H1 (cell line): ENCODE data around the gene OTOP1. TPM values are rescaled to one million over a fixed set of nuclear protein-coding genes. Genes with fewer than 3 reads are reported as not detected.

Experiments used
- CTCF ChIA-PET: fragments of 300-600 bp; sonication (Branson Sonifier 250); formaldehyde crosslinking; loops from one replicate; lab custom pipeline; 2021; ENCODE audit not compliant: partially characterized antibody; lab: Charles Lee
- POLR2A ChIA-PET: fragments of 300-600 bp; sonication (Branson Sonifier 250); formaldehyde crosslinking; loops from one replicate; lab custom pipeline; 2021; ENCODE audit warnings: inconsistent platforms; ENCODE audit not compliant: partially characterized antibody; lab: Charles Lee
- DNase-seq, 2 experiments: peaks; one replicate each; pipeline versions ENCODE4 v3.0.0 to v3.0.0-alpha.2; 2010 to 2022; ENCODE audit warnings: low spot score in 2 of 2, low read depth in 1 of 2, mixed read lengths in 1 of 2
- FAIRE-seq: peaks from 2 replicates; lab custom pipeline; 2011; peaks lifted over from hg19 to GRCh38; lab: Jason Lieb, UNC
- H2AFZ ChIP-seq: 2 replicates; pipeline ENCODE4 v1.8.1; 2012; ENCODE audit warnings: low read length, inconsistent platforms
- H2AK5ac ChIP-seq: 2 replicates; pipeline ENCODE4 v1.6.1; 2013; ENCODE audit warnings: low read depth, low read length
- H2BK120ac ChIP-seq: replicated peaks from 2 replicates; pipeline ENCODE3; 2013; ENCODE audit warnings: low read depth, low read length, inconsistent platforms
- H2BK12ac ChIP-seq: 2 replicates; pipeline ENCODE4 v1.6.1; 2013; ENCODE audit warnings: low read depth, low read length
- H2BK15ac ChIP-seq: 2 replicates; pipeline ENCODE4 v1.6.1; 2013; ENCODE audit warnings: low read length
- H2BK20ac ChIP-seq: 2 replicates; pipeline ENCODE4 v1.6.1; 2013; ENCODE audit warnings: low read length
- H2BK5ac ChIP-seq: 2 replicates; pipeline ENCODE4 v1.6.1; 2013; ENCODE audit warnings: low read depth, low read length
- H3K14ac ChIP-seq: 2 replicates; pipeline ENCODE4 v1.6.1; 2013; ENCODE audit warnings: inconsistent platforms; ENCODE audit not compliant: insufficient read length
- H3K18ac ChIP-seq: 2 replicates; pipeline ENCODE4 v1.6.1; 2013; ENCODE audit warnings: low read length; ENCODE audit errors: extremely low read depth
- H3K23ac ChIP-seq: 2 replicates; pipeline ENCODE4 v1.6.1; 2013; ENCODE audit warnings: inconsistent platforms; ENCODE audit not compliant: insufficient read length
- H3K23me2 ChIP-seq: 2 replicates; pipeline ENCODE4 v1.6.1; 2013; ENCODE audit warnings: low read depth, low read length
- H3K27ac ChIP-seq: 2 replicates; pipeline ENCODE4 v1.6.1; 2011; ENCODE audit warnings: low read depth, low read length, inconsistent platforms
- H3K27me3 ChIP-seq, 4 experiments: replicated peaks in 1 of 4; 1 replicate in 1 of 4; 2 replicates in 3 of 4; pipeline versions ENCODE4 v1.6.1 to v1.8.1; 2011 to 2013; ENCODE audit warnings: low read length in 3 of 4, mild to moderate bottlenecking in 3 of 4, inconsistent platforms in 2 of 4, mixed read lengths in 2 of 4, moderate library complexity in 1 of 4; ENCODE audit not compliant: control insufficient read depth in 3 of 4, insufficient read depth in 3 of 4; ENCODE audit errors: extremely low read depth in 1 of 4
- H3K36me3 ChIP-seq, 4 experiments: 2 replicates each; pipeline versions ENCODE4 v1.6.1 to v1.8.1; 2011 to 2013; ENCODE audit warnings: mild to moderate bottlenecking in 4 of 4, low read length in 3 of 4, moderate library complexity in 2 of 4, control low read depth in 1 of 4, inconsistent platforms in 1 of 4; ENCODE audit not compliant: insufficient read depth in 4 of 4, control insufficient read depth in 2 of 4
- H3K4ac ChIP-seq: replicated peaks from 2 replicates; pipeline ENCODE3; 2013; ENCODE audit warnings: low read length, low read depth, mixed read lengths, inconsistent platforms; ENCODE audit not compliant: insufficient read length
- H3K4me1 ChIP-seq, 4 experiments: replicated peaks in 1 of 4; 1 replicate in 1 of 4; 2 replicates in 3 of 4; pipeline versions ENCODE4 v1.6.1 to v1.8.1; 2011 to 2013; ENCODE audit warnings: low read length in 3 of 4, inconsistent platforms in 2 of 4, mixed read lengths in 1 of 4; ENCODE audit not compliant: insufficient read depth in 4 of 4, control insufficient read depth in 3 of 4
- H3K4me2 ChIP-seq, 2 experiments: 2 replicates each; pipeline versions ENCODE4 v1.6.1 to v1.8.1; 2011 to 2013; ENCODE audit warnings: low read depth in 2 of 2, low read length in 2 of 2, control low read depth in 1 of 2, inconsistent platforms in 1 of 2, mild to moderate bottlenecking in 1 of 2; ENCODE audit not compliant: insufficient read depth in 1 of 2
- H3K4me3 ChIP-seq, 4 experiments: fragments of 200-600, 300-600 bp in 1 of 4; sonication (generic), shearing (Covaris generic), sonication (Bioruptor Twin) in 1 of 4; 2 replicates each; pipeline versions ENCODE4 v1.5.1 to v1.8.1; 2011 to 2016; ENCODE audit warnings: low read length in 4 of 4, low read depth in 3 of 4, control low read depth in 2 of 4, inconsistent platforms in 2 of 4, mild to moderate bottlenecking in 2 of 4, mixed read lengths in 1 of 4, moderate library complexity in 1 of 4; ENCODE audit not compliant: insufficient read depth in 2 of 4; ENCODE audit errors: extremely low read depth in 1 of 4
- H3K56ac ChIP-seq: replicated peaks from 2 replicates; pipeline ENCODE3; 2013; ENCODE audit warnings: low read depth, mild to moderate bottlenecking, mixed read lengths, low read length, inconsistent platforms; ENCODE audit not compliant: insufficient read length
- H3K79me1 ChIP-seq: 2 replicates; pipeline ENCODE4 v1.6.1; 2013; ENCODE audit warnings: low read depth, low read length, control low read depth
- H3K79me2 ChIP-seq, 2 experiments: 2 replicates each; pipeline versions ENCODE4 v1.6.1 to v1.8.1; 2012 to 2013; ENCODE audit warnings: low read length in 2 of 2, mild to moderate bottlenecking in 2 of 2, inconsistent platforms in 1 of 2; ENCODE audit not compliant: insufficient read depth in 2 of 2, control insufficient read depth in 1 of 2
- H3K9ac ChIP-seq, 4 experiments: replicated peaks in 1 of 4; 1 replicate in 1 of 4; 2 replicates in 3 of 4; pipeline versions ENCODE4 v1.6.1 to v1.8.1; 2011 to 2013; ENCODE audit warnings: low read depth in 3 of 4, low read length in 3 of 4, control low read depth in 2 of 4, mild to moderate bottlenecking in 2 of 4, moderate library complexity in 2 of 4, inconsistent platforms in 1 of 4; ENCODE audit errors: extremely low read depth in 1 of 4
- H3K9me3 ChIP-seq, 2 experiments: 2 replicates each; pipeline versions ENCODE4 v1.6.1 to v1.8.1; 2012 to 2013; ENCODE audit warnings: mild to moderate bottlenecking in 2 of 2, moderate library complexity in 2 of 2, control low read depth in 1 of 2, inconsistent platforms in 1 of 2, low read depth in 1 of 2, low read length in 1 of 2, mixed read lengths in 1 of 2; ENCODE audit not compliant: insufficient read depth in 2 of 2
- H4K20me1 ChIP-seq, 2 experiments: replicated peaks in 1 of 2; 2 replicates each; pipeline versions ENCODE3 to v1.8.1; 2011 to 2013; ENCODE audit warnings: inconsistent platforms in 2 of 2, low read length in 2 of 2, mild to moderate bottlenecking in 1 of 2; ENCODE audit not compliant: insufficient read depth in 2 of 2, control insufficient read depth in 1 of 2
- H4K5ac ChIP-seq: 2 replicates; pipeline ENCODE4 v1.6.1; 2013; ENCODE audit warnings: low read length, low read depth, mixed read lengths, inconsistent platforms; ENCODE audit not compliant: insufficient read length
- H4K8ac ChIP-seq: 2 replicates; pipeline ENCODE4 v1.8.0; 2013; ENCODE audit warnings: mild to moderate bottlenecking, moderate library complexity, low read length, inconsistent platforms; ENCODE audit not compliant: insufficient read depth; ENCODE audit errors: extremely low read depth
- H4K91ac ChIP-seq: replicated peaks from 2 replicates; pipeline ENCODE3; 2013; ENCODE audit warnings: low read length, mixed read lengths, inconsistent platforms; ENCODE audit not compliant: insufficient read length
- ATF3 ChIP-seq: IDR thresholded peaks from 2 replicates; pipeline ENCODE4 v1.6.1; 2011; ENCODE audit warnings: low read depth, mild to moderate bottlenecking, low read length; ENCODE audit not compliant: insufficient read depth
- HDAC2 ChIP-seq, 2 experiments: fragments of 300-600 bp in 1 of 2; sonication (generic) in 1 of 2; IDR thresholded peaks; 2 replicates each; pipeline ENCODE4 v1.6.1; 2011 to 2012; ENCODE audit warnings: low read depth in 2 of 2, low read length in 2 of 2, mild to moderate bottlenecking in 2 of 2, moderate library complexity in 2 of 2, borderline replicate concordance in 1 of 2, inconsistent platforms in 1 of 2
- MAFK ChIP-seq: IDR thresholded peaks from 2 replicates; pipeline ENCODE4 v1.6.1; 2012; ENCODE audit warnings: low read depth, mild to moderate bottlenecking, improper control_type of control experiment, low read length
- RNF2 ChIP-seq: fragments of 200-900, 300-1000 bp; sonication (generic); IDR thresholded peaks from 2 replicates; pipeline ENCODE4 v1.7.1; 2016; ENCODE audit warnings: borderline replicate concordance, low read depth, mild to moderate bottlenecking, antibody characterized with exemption, low read length; ENCODE audit not compliant: poor library complexity, severe bottlenecking; ENCODE audit errors: missing control alignments
- RXRA ChIP-seq: IDR thresholded peaks from 2 replicates; pipeline ENCODE4 v1.6.1; 2011; ENCODE audit warnings: low read depth, mild to moderate bottlenecking, low read length, moderate library complexity; ENCODE audit not compliant: insufficient read depth
- SUZ12 ChIP-seq: fragments of 200-600 bp; sonication (generic); IDR thresholded peaks from 2 replicates; pipeline ENCODE4 v1.6.1; 2012; ENCODE audit warnings: mild to moderate bottlenecking, inconsistent platforms, low read length, moderate library complexity, mixed read lengths
- YY1 ChIP-seq: IDR thresholded peaks from 2 replicates; pipeline ENCODE4 v1.6.1; 2011; ENCODE audit warnings: low read depth, mild to moderate bottlenecking, low read length
- WGBS, 2 experiments: shearing (Covaris generic) in 1 of 2; methylation state at CpG; one replicate each; pipeline versions ENCODE4 v1.1.6 to v1.1.7; 2013 to 2015; ENCODE audit warnings: low lambda C conversion rate in 2 of 2, mixed read lengths in 2 of 2, inconsistent platforms in 1 of 2, low coverage in 1 of 2, missing lambda C conversion rate in 1 of 2; ENCODE audit not compliant: insufficient replicate concordance in 2 of 2, insufficient coverage in 1 of 2, insufficient read length in 1 of 2; ENCODE audit errors: extremely low coverage in 1 of 2, missing lambda C conversion rate in 1 of 2; 5-methylcytosine and 5-hydroxymethylcytosine counted together
- polyA plus RNA-seq, 7 experiments: library from polyadenylated mRNA; depleted of rRNA in 3 of 7; stranded (reverse) in 5 of 7; unstranded in 2 of 7; fragments of >200 nt in 5 of 7; fragments of 200-250 nt in 2 of 7; gene quantifications; 1 replicate in 5 of 7; 2 replicates in 1 of 7; 4 replicates in 1 of 7; pipeline versions ENCODE4 v1.2.1 to v1.2.3, GENCODE V29; 2011 to 2013; ENCODE audit warnings: missing spikeins in 2 of 7, mixed read lengths in 2 of 7
- total RNA-seq: library from RNA; stranded (reverse); fragmentation: NEBNext Ultra II Directional; extraction: Animal tissue kit (Norgen Biotek cat#: 25700); gene quantifications from 2 replicates; pipeline ENCODE4 v1.2.1, GENCODE V29; 2021

Gene OTOP1
- total and polyA plus RNA-seq, 2 of the 8 experiments (the other 6 are each of a cell fraction or from before 2014, with no cell fraction given), result not detected

GRCh38 chr4:4170596-4171150 lies 56.1 kb downstream of the OTOP1 start:
- ChIA-PET POLR2A (no interaction called here), CTCF (interaction anchor here (1.0 to 2.2 kb wide), 2 partner anchors 11 to 13 kb away, joined by 4 to 18 read pairs; no protein-coding TSS in a partner anchor)
- no peaks in the 10 kb centered on the region for H3K27me3 ChIP-seq
- H3K4ac ChIP-seq, result no peak overlapping the region
- H3K18ac ChIP-seq, result no peak overlapping the region
- H2BK120ac ChIP-seq, result no peak overlapping the region
- DNase-seq (no peak), FAIRE-seq (no peak)
- H3K23me2 ChIP-seq, result no peaks in the 10 kb centered on the region
- no peak overlapping the region for H4K5ac ChIP-seq
- no peaks in the 10 kb centered on the region for H4K20me1 ChIP-seq
- no peak overlapping the region for H3K4me2 ChIP-seq
- no peak overlapping the region for H3K23ac ChIP-seq
- H2AFZ ChIP-seq, result no peak overlapping the region
- no peak overlapping the region for H3K14ac ChIP-seq
- no peaks in the 10 kb centered on the region for H3K36me3 ChIP-seq
- H2AK5ac ChIP-seq, result no peak overlapping the region
- H2BK5ac ChIP-seq, result no peak overlapping the region
- H4K8ac ChIP-seq, result no peak overlapping the region
- H3K56ac ChIP-seq, result no peak overlapping the region
- no peak overlapping the region for H4K91ac ChIP-seq
- H3K4me3 ChIP-seq, result no peak overlapping the region
- WGBS, 2 experiments, result 90% methylated on average over 10 of the region's 10 CpGs; no CpG with 5 or more reads in 1 of the 2 experiments
- H3K79me1 ChIP-seq, result no peaks in the 10 kb centered on the region
- H2BK12ac ChIP-seq, result no peak overlapping the region
- H3K27ac ChIP-seq, result no peak overlapping the region
- H3K4me1 ChIP-seq, result no peaks in the 10 kb centered on the region; a peak in 1 of 7 replicates
- H3K79me2 ChIP-seq, result no peaks in the 10 kb centered on the region
- H3K9ac ChIP-seq, result no peak overlapping the region
- H2BK15ac ChIP-seq, result no peak overlapping the region
- no peaks in the 10 kb centered on the region for H3K9me3 ChIP-seq
- H2BK20ac ChIP-seq, result no peak overlapping the region
- no peak for TF ChIP-seq RNF2
- TF ChIP-seq ATF3, result no peak
- no peak for TF ChIP-seq MAFK
- no peak for TF ChIP-seq YY1
- TF ChIP-seq SUZ12, result no peak
- no peak for TF ChIP-seq HDAC2 (IDR thresholded peaks at IDR 0.05; ENCODE audit: borderline replicate concordance in 1 of 2, low read depth in 2 of 2, low read length in 2 of 2)
- no peak for TF ChIP-seq RXRA
